A673 (cell line): Measurements from ENCODE around the gene NBEA. TPM values are rescaled to one million over a fixed set of nuclear protein-coding genes. Genes with fewer than 3 reads are reported as not detected.

Experiments used
- BruUV-seq: library from RNA; stranded (reverse); fragments of 400-500 nt; replicated peaks from 2 replicates; lab custom pipeline; 2021; lab: Mats Ljungman, UMichigan
- CTCF ChIA-PET: fragments of 300-600 bp; sonication (Branson Sonifier 250); formaldehyde crosslinking; loops from one replicate; lab custom pipeline; 2022; ENCODE audit warnings: antibody characterized with exemption; lab: Charles Lee
- POLR2A ChIA-PET: fragments of 300-600 bp; sonication (Branson Sonifier 250); formaldehyde crosslinking; loops from one replicate; lab custom pipeline; 2022; ENCODE audit warnings: antibody characterized with exemption; ENCODE audit not compliant: low non-redundant PET; lab: Charles Lee
- DNase-seq: peaks from one replicate; pipeline ENCODE4 v3.0.0-alpha.2; 2015; ENCODE audit warnings: low spot score
- H3K27ac ChIP-seq: fragments of 200-600 bp; sonication (generic); 2 replicates; pipeline ENCODE4 v1.5.1; 2016; ENCODE audit warnings: mixed run types, low read depth, mild to moderate bottlenecking, mixed read lengths, antibody characterized with exemption, low read length; ENCODE audit not compliant: poor library complexity, severe bottlenecking
- H3K27me3 ChIP-seq: fragments of 200-600 bp; sonication (generic); replicated peaks from 2 replicates; pipeline ENCODE4 v1.6.1; 2017; ENCODE audit warnings: mixed run types, low read depth, mild to moderate bottlenecking, mixed read lengths, antibody characterized with exemption, low read length; ENCODE audit not compliant: insufficient read depth, poor library complexity
- H3K36me3 ChIP-seq: fragments of 200-600 bp; sonication (generic); 2 replicates; pipeline ENCODE4 v1.6.1; 2016; ENCODE audit warnings: mixed run types, mild to moderate bottlenecking, mixed read lengths, antibody characterized with exemption, low read length; ENCODE audit not compliant: insufficient read depth, poor library complexity, severe bottlenecking
- H3K4me1 ChIP-seq: fragments of 200-600 bp; sonication (generic); 2 replicates; pipeline ENCODE4 v1.6.1; 2017; ENCODE audit warnings: mixed run types, mild to moderate bottlenecking, mixed read lengths, antibody characterized with exemption, low read length; ENCODE audit not compliant: insufficient read depth, poor library complexity, severe bottlenecking
- H3K4me3 ChIP-seq: fragments of 200-600 bp; sonication (generic); 2 replicates; pipeline ENCODE4 v1.5.1; 2016; ENCODE audit warnings: low read depth, mixed run types, mild to moderate bottlenecking, mixed read lengths, low read length; ENCODE audit not compliant: poor library complexity, severe bottlenecking
- H3K9me3 ChIP-seq: fragments of 200-600 bp; sonication (generic); 2 replicates; pipeline ENCODE4 v1.6.1; 2016; ENCODE audit warnings: mixed run types, low read depth, mild to moderate bottlenecking, mixed read lengths, antibody characterized with exemption, low read length; ENCODE audit not compliant: poor library complexity, severe bottlenecking
- CTCF ChIP-seq: fragments of 300-800, 200-600 bp; sonication (generic); conservative IDR thresholded peaks from 2 replicates; pipeline ENCODE4 v1.5.1; 2017; ENCODE audit warnings: low read depth, mild to moderate bottlenecking, antibody characterized with exemption, low read length, moderate library complexity, mixed read lengths
- EZH2 ChIP-seq: fragments of 200-600 bp; sonication (generic); IDR thresholded peaks from 2 replicates; pipeline ENCODE4 v1.6.1; 2017; ENCODE audit warnings: borderline replicate concordance, low read depth, mild to moderate bottlenecking, mixed read lengths, antibody characterized with exemption, low read length; ENCODE audit not compliant: poor library complexity, severe bottlenecking
- intact Hi-C: fragments of 100-400 bp; cut with micrococcal nuclease; formaldehyde crosslinking; loops from one replicate; pipeline ENCODE4 v1.10.0; 2022; ENCODE audit not compliant: unreplicated experiment
- total RNA-seq: library from RNA; stranded (reverse); gene quantifications from 2 replicates; pipeline ENCODE4 v1.2.3, GENCODE V29; 2021

NBEA gene
- total RNA-seq, 1 experiment from 2014 or later, result 4.2 TPM

DNA sequence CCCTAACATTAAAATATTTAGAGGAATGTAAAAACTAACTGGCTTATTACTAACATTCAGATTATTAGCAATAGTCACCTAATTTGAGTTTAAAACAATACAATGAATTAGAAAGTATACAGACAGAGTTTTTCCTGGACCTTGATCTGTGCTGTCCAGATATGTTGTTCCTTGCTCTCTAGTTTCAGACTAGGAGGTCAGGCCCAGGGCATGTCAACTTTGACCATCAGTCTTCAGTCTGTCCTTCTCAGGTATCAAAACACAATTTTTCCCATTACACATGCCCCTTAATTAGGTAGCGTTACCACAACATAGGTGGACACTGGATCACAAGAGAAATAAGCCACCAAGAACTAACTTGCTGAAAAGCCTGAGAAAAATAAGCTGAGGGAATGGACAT lies 337.4 kb downstream of the NBEA start:
- no peak for DNase-seq
- Histone ChIP-seq H3K9me3 (no peaks in the 10 kb centered on the region), H3K27me3 (no peaks in the 10 kb centered on the region), H3K4me1 (no peaks in the 10 kb centered on the region), H3K27ac (no peak overlapping the region), H3K4me3 (no peak overlapping the region), H3K36me3 (no peaks in the 10 kb centered on the region)
- ChIA-PET POLR2A (no interaction called here), CTCF (no interaction called here)
- TF ChIP-seq CTCF (no peak), EZH2 (no peak)
- no TSS peak for BruUV-seq
- intact Hi-C loops, result no loop called here

DNA sequence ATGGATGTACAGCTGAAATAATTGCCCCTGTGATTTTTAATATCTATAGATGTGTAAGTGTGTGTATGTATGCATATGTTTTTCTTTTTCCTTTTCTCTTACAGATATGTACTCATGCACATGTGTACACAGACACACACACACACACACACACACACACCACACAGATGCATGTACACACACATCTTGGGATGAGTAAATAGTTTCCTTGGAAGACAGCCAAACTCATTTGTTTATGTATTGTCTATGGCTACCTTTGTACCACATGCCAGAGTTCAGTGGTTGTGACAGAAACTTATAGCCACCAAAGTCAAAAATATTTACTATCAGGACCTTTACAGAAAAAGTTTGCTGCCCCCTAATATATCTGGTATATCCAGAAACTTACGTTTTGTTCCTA lies 341.8 kb downstream of the NBEA start:
- ChIA-PET POLR2A (no interaction called here), CTCF (no interaction called here)
- Histone ChIP-seq H3K4me1 (no peaks in the 10 kb centered on the region), H3K9me3 (no peaks in the 10 kb centered on the region), H3K4me3 (no peak overlapping the region), H3K36me3 (no peaks in the 10 kb centered on the region), H3K27ac (no peak overlapping the region), H3K27me3 (no peaks in the 10 kb centered on the region)
- DNase-seq, result no peak
- TF ChIP-seq CTCF, result no peak
- TF ChIP-seq EZH2, result no peak
- BruUV-seq, result no TSS peak
- intact Hi-C loops, result no loop called here

GRCh38 chr13:35285677-35286076 lies 343.6 kb downstream of the NBEA start:
- DNase-seq, result no peak
- Histone ChIP-seq H3K9me3 (no peaks in the 10 kb centered on the region), H3K4me1 (no peaks in the 10 kb centered on the region), H3K4me3 (no peak overlapping the region), H3K27me3 (no peaks in the 10 kb centered on the region), H3K36me3 (no peaks in the 10 kb centered on the region), H3K27ac (no peak overlapping the region)
- intact Hi-C loops, result no loop called here
- ChIA-PET CTCF (no interaction called here), POLR2A (no interaction called here)
- no TSS peak for BruUV-seq
- TF ChIP-seq CTCF, result no peak
- no peak for TF ChIP-seq EZH2
